Immature natural killer cell (primary cell): Measurements from ENCODE around the gene MARCHF5. TPM values are rescaled to one million over a fixed set of nuclear protein-coding genes. Genes with fewer than 3 reads are reported as not detected.
"Not testable (repeated sequence)": the region's sequence is repeated elsewhere in the genome, so short reads cannot be mapped to it uniquely, and the experiment has no call there.

ENCODE experiments used
- DNase-seq, 3 donors: peaks; one replicate each; pipeline ENCODE4 v3.0.0; 2022; ENCODE audit warnings: mixed read lengths in 1 of 3
- H3K27ac Mint-ChIP-seq, 6 donors: one replicate each; pipeline ENCODE4 v1.8.0; 2020; ENCODE audit warnings: mixed read lengths in 6 of 6, mild to moderate bottlenecking in 5 of 6, inconsistent platforms in 4 of 6, moderate library complexity in 3 of 6
- H3K27me3 Mint-ChIP-seq, 3 donors: one replicate each; pipeline ENCODE4 v1.8.0; 2020 to 2021; ENCODE audit warnings: low read depth in 3 of 3, mild to moderate bottlenecking in 3 of 3, mixed read lengths in 3 of 3, moderate library complexity in 3 of 3, inconsistent platforms in 1 of 3
- H3K36me3 Mint-ChIP-seq, 3 donors: one replicate each; pipeline ENCODE4 v1.8.0; 2020; ENCODE audit warnings: mixed read lengths in 3 of 3, inconsistent platforms in 2 of 3, mild to moderate bottlenecking in 2 of 3
- H3K4me1 Mint-ChIP-seq, 2 donors: one replicate each; pipeline ENCODE4 v1.8.0; 2020; ENCODE audit warnings: inconsistent platforms in 2 of 2, mild to moderate bottlenecking in 2 of 2, mixed read lengths in 2 of 2, moderate library complexity in 1 of 2
- H3K4me3 Mint-ChIP-seq, 5 donors: one replicate each; pipeline ENCODE4 v1.8.0; 2020; ENCODE audit warnings: mild to moderate bottlenecking in 5 of 5, mixed read lengths in 5 of 5, inconsistent platforms in 3 of 5, moderate library complexity in 3 of 5
- H3K9me3 Mint-ChIP-seq, 6 donors: one replicate each; pipeline ENCODE4 v1.8.0; 2020; ENCODE audit warnings: mild to moderate bottlenecking in 6 of 6, mixed read lengths in 6 of 6, inconsistent platforms in 4 of 6, moderate library complexity in 3 of 6
- polyA plus RNA-seq, 3 donors: library from polyadenylated mRNA; unstranded; fragments of 300-500 nt; fragmentation: Illumina TruSeq; gene quantifications; one replicate each; pipeline ENCODE4 v1.2.3, GENCODE V29; 2021

Gene MARCHF5
- polyA plus RNA-seq, 3 donors from 2014 or later, result 15.0 to 32.4 (median 28.4) TPM

DNA sequence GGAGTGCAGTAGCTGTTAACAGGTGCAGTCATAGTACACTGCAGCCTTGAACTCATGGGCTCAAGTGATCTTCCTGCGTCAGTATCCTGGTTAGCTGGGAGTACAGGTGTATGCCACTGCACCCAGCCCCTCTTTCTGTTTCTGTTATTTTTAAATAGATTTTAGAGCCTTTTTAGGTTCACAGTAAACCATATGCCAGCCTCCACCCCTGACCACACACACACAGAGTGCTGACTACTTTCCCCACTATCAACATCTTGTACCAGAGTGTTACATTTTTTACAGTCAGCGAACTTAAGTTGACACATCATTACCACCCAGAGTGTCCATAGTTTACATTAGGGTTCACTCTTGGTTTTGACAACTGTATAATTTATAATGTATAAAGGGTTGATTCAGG lies 32.1 kb downstream of the MARCHF5 start:
- Mint-ChIP-seq H3K27ac (peak overlapping the region; percentile 18 to 62 (median 36)), H3K36me3 (peaks cover 0 to 7% (median 0%) of the 10 kb centered on the region in 3 donors), H3K4me3 (peak overlapping the region; percentile 7 to 62 (median 32)), H3K4me1 (peaks cover 41 to 68% of the 10 kb centered on the region in 2 donors), H3K27me3 (no peaks in the 10 kb centered on the region), H3K9me3 (no peaks in the 10 kb centered on the region)
- peak; percentile 11 to 39 (median 33) for DNase-seq

DNA sequence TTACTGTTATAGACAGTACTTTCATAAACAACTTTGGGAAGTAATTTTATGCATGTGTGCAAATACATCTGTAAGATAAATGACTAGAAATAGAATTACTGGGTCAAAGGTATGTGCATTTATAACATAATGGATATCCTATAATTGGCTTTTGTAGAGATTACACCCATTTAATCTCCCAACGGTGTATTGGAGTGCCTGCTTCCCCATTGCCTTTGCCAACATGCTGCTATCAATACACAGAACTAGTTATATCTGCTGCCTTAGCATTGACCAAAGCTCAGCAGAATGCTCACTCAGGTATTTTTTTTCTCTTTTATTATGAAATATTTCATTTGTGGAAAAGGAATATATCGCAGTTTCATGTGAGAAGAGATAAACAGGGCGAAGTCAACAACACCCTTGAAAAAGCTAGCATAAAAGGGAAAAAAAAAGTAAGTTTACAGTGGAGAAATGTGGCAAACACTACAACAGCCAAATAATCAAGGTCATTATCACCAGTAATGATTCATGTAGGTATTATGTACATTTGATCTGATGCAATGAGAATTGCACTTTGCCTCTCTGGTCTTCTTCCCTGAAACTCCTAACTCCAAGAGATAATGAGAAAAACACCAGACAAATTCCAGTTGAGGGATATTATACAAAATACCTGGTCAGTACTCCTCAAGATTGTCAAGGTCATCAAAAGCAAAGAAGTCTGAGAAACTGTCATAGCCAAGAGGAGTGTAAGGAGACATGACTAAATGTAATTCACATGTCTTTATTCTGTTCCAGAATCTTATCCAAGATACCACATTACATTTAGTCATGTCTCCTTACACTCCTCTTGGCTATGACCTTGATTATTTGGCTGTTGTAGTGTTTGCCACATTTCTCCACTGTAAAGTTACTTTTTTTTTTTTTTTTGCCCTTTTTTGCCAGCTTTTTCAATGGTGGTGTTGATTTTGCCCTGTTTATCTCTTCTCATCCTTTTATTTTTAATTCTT lies 36.8 kb downstream of the MARCHF5 start:
- Mint-ChIP-seq H3K27ac (no peak overlapping the region), H3K9me3 (no peaks in the 10 kb centered on the region), H3K36me3 (no peaks in the 10 kb centered on the region), H3K4me1 (peaks cover 42 to 69% of the 10 kb centered on the region in 2 donors), H3K4me3 (no peak overlapping the region), H3K27me3 (no peaks in the 10 kb centered on the region)
- DNase-seq, result no peak

DNA sequence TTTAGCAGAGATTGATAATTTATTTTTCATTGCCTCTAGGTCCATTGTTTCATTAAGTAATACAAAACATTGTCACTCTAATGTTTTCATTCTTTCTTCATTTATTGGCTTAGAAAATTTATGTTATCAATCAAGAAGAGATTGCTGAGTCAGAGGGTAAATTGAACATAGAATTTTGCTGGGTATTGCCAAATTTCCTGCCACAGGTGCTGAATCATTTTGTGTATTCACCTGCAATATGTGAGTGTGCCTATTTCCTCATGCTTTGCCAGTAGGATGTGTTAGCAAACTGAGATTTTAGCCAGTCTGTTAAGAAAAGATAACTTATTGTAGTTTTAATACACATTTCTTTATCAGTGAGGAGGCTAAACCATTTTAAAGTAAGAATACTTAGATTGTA lies 38.0 kb downstream of the MARCHF5 start:
- Mint-ChIP-seq H3K36me3 (no peaks in the 10 kb centered on the region), H3K4me3 (no peak overlapping the region), H3K4me1 (peaks cover 30 to 57% of the 10 kb centered on the region in 2 donors), H3K9me3 (no peaks in the 10 kb centered on the region), H3K27me3 (no peaks in the 10 kb centered on the region), H3K27ac (no peak overlapping the region)
- no peak for DNase-seq

DNA sequence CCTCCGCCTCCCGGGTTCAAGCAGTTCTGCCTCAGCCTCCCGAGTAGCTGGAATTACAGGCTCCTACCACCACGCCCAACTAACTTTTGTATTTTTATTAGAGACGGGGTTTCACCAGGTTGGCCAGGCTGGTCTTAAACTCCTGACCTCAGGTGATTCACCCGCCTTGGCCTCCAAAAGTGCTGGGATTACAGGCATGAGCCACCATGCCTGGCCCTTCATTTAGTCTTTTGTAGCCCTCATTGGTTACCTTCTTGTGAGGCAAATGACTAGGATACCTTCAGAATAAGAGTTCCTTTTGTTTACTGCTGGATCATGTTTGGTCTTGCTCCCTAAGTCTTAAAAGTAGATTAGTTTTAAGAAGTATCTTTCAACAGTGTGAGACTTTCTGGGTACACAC lies 39.0 kb downstream of the MARCHF5 start:
- H3K4me1 Mint-ChIP-seq, result peaks cover 28 to 48% of the 10 kb centered on the region in 2 donors
- not testable (repeated sequence) for H3K27me3 Mint-ChIP-seq, DNase-seq, H3K4me3 Mint-ChIP-seq, H3K9me3 Mint-ChIP-seq, H3K36me3 Mint-ChIP-seq
- H3K27ac Mint-ChIP-seq, result peak overlapping the region in 1 of 6 donors; percentile 12

DNA sequence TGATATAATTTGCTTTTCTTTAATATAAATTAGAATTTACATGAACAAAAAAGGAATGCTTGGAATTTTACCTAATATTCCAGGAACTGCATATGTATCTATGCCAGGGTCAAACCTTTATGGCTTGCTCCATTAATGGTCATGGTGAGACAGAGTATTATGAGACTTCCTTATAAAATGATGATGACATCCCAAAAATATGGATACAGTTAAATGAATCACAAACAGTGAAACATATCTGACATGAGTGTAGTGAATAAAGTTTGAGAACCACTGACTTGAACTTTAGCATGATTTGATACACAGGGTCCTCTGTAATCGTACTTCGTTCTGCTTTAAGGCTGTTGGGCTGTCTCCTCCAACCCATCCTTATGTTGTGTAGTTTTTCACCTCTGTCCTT lies 51.8 kb downstream of the MARCHF5 start:
- Mint-ChIP-seq H3K9me3 (no peaks in the 10 kb centered on the region), H3K27me3 (no peaks in the 10 kb centered on the region), H3K4me3 (no peak overlapping the region), H3K4me1 (peaks cover 1 to 10% of the 10 kb centered on the region in 2 donors), H3K27ac (peak overlapping the region in 1 of 6 donors; percentile 0), H3K36me3 (peaks cover 4 to 19% (median 13%) of the 10 kb centered on the region in 3 donors)
- no peak for DNase-seq

DNA sequence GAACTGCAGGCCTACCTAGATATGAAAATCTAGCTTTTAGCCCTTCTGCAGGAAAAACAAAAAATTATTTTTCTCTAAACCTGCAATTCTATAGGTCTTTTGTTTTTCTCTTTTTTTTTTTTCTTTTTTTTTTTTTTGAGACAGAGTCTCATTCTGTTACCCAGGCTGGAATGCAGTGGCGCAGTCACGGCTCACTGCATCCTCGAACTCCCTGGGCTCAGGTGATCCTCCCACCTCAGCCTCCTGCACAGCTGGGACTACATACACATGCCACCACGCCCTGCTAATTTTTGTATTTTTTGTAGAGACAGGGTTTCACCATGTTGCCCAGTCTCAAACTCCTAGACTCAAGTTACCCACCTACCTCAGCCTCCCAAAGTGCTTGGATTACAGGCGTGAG lies 54.6 kb downstream of the MARCHF5 start:
- H3K9me3 Mint-ChIP-seq, H3K4me3 Mint-ChIP-seq, DNase-seq, H3K27me3 Mint-ChIP-seq, H3K27ac Mint-ChIP-seq: not testable (repeated sequence)
- H3K36me3 Mint-ChIP-seq, result peaks cover 4 to 32% (median 13%) of the 10 kb centered on the region in 3 donors
- H3K4me1 Mint-ChIP-seq, result peaks cover 1 to 10% of the 10 kb centered on the region in 2 donors

DNA sequence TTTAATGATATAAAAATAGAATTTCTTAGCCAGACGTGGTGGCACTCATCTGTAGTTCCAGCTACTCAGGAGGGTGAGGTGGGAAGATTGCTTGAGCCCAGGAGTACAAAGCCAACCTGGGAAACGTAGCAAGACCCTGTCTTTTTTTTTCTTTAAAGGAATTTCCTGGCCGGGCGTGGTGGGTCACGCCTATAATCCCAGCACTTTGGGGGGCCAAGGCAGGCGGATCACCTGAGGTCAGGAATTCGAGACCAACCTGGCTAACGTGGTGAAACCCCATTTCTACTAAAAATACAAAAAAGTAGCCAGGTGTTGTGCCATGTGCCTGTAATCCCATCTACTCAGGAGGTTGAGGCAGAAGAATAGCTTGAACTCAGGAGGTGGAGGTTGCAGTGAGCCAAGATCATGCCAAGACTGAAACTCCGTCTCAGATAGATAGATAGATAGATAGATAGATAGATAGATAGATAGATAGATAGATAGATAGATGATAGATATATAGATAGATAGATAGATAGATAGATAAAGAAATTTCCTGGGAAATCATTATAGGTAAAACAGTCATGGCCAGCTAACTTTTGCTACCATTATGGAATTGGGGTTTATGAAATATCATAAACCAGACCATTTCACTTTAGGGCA lies 56.2 kb downstream of the MARCHF5 start:
- peaks cover 4 to 30% (median 10%) of the 10 kb centered on the region in 3 donors for H3K36me3 Mint-ChIP-seq
- not testable (repeated sequence) for H3K9me3 Mint-ChIP-seq, H3K27ac Mint-ChIP-seq, H3K27me3 Mint-ChIP-seq, H3K4me1 Mint-ChIP-seq, DNase-seq, H3K4me3 Mint-ChIP-seq

DNA sequence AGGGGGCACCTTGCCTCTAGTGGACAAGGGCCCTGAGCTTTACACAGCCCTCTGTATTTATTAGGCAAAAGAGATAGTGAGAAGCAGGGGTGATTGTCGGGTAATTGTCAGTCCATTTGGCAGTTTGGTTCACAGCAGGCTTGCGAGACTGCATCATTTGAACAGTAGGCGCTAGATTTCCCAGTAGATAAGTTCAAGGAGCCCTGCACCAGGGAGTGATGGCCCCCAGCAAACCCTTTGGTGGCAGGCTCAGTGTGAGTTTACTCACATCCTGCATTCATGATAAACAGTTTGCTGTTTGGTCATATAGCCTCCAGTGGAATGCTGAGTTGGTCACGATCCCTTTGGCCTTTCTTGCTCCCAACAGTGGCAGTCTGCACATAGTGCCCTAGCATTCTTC lies 59.4 kb downstream of the MARCHF5 start:
- H3K27ac Mint-ChIP-seq, result peak overlapping the region in 2 of 6 donors; percentile 5 to 20
- H3K36me3 Mint-ChIP-seq, result peaks cover 0 to 17% (median 4%) of the 10 kb centered on the region in 3 donors
- DNase-seq, result no peak
- H3K9me3 Mint-ChIP-seq, result no peaks in the 10 kb centered on the region
- no peak overlapping the region for H3K4me3 Mint-ChIP-seq
- no peaks in the 10 kb centered on the region for H3K27me3 Mint-ChIP-seq
- no peaks in the 10 kb centered on the region for H3K4me1 Mint-ChIP-seq

DNA sequence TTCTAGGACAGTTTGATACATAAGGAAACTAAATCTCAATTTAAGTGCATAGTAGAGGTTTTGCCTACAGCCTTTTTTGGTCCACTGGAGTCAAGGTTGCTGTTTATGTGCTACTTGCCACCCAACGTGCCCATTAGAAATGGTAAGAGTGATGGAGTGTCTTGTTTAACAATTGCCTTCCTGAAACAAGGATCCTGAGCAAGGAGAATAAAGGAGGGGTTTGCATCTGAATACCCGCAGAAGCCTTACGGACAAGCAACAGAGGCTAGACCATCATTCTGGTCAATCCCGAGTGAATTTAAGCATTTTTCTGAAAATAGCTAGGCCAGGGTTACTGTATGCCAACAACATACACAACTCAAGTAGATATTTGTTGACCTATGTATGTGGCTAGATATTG lies 63.6 kb downstream of the MARCHF5 start:
- no peak for DNase-seq
- peaks cover 0 to 12% (median 0%) of the 10 kb centered on the region in 3 donors for H3K36me3 Mint-ChIP-seq
- peak overlapping the region in 2 of 6 donors; percentile 57 to 62 for H3K27ac Mint-ChIP-seq
- H3K27me3 Mint-ChIP-seq, result peaks cover 0 to 2% (median 0%) of the 10 kb centered on the region in 3 donors
- H3K4me1 Mint-ChIP-seq, result no peaks in the 10 kb centered on the region
- H3K4me3 Mint-ChIP-seq, result no peak overlapping the region
- no peaks in the 10 kb centered on the region for H3K9me3 Mint-ChIP-seq

DNA sequence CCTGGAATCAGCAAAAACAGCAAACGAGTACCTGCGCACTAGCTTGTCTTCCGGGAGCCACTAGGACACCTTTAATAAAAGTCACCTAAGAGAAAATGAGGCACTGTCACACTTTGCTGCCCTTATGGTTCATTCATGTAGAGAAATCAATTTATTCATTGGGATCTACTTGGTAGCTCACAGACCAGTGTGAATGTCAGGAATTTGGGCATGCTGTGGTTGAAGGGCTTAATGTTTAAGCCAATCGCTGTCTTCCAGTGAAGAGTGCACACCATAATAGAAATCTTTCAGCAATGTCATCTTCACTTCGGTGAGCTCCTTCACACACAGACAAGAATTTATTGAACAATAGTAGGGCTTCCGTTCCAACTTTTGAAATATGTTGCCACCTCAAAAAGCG lies 65.1 kb downstream of the MARCHF5 start:
- H3K27ac Mint-ChIP-seq, result no peak overlapping the region
- H3K27me3 Mint-ChIP-seq, result peaks cover 2 to 4% (median 2%) of the 10 kb centered on the region in 3 donors
- H3K4me3 Mint-ChIP-seq, result no peak overlapping the region
- DNase-seq, result no peak
- H3K9me3 Mint-ChIP-seq, result no peaks in the 10 kb centered on the region
- peaks cover 0 to 3% (median 0%) of the 10 kb centered on the region in 3 donors for H3K36me3 Mint-ChIP-seq
- no peaks in the 10 kb centered on the region for H3K4me1 Mint-ChIP-seq

DNA sequence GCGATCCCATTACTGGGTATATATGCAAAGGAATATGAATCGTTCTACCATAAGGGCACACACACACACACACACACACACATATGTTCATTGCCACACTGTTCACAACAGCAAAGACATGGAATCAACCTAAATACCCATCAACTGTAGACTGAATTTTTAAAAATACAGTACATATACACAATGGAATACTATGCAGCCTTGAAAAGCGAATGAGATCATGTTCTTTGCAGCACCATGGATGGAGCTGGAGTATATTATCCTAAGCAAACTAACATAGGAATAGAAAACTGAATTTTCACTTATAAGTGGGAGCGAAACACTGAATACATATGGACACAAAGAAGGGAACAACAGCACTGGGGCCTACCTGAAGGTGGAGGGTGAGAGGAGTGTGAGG lies 72.5 kb downstream of the MARCHF5 start:
- Mint-ChIP-seq H3K27ac (no peak overlapping the region), H3K36me3 (no peaks in the 10 kb centered on the region)

DNA sequence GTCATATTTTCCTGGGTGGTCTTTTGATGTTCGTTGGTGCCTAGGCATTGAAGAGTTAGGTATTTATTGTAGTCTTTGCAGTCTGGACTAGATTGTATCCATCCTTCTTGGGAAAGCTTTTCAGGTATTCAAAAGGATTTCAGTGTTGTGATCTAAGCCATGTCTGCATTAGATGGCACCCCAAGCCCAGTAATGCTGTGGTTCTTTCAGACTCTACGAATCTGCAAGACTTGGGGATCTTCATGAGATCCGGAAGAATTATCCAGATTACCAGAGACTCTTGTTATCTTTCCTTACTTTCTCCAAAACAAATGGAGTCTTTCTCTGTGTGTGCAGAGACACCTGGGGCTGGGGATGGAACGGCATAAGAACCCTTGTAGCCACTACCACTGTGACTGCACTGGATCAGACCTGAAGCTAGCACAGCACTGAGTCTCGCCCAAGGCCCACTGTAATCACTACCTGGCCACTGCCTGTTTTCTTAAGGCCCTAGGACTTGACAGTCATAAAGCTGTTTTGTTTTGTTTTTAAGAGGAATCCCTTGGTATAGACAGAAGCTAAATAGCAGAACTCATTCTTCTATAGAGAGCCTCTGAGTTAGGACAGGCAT lies 75.5 kb downstream of the MARCHF5 start:
- peaks cover 2 to 17% (median 3%) of the 10 kb centered on the region in 3 donors for H3K27me3 Mint-ChIP-seq
- no peaks in the 10 kb centered on the region for H3K9me3 Mint-ChIP-seq
- H3K36me3 Mint-ChIP-seq, result no peaks in the 10 kb centered on the region
- H3K4me1 Mint-ChIP-seq, result no peaks in the 10 kb centered on the region
- H3K27ac Mint-ChIP-seq, result no peak overlapping the region
- DNase-seq, result no peak
- H3K4me3 Mint-ChIP-seq, result no peak overlapping the region

More for the DNA sequence above, 72.5 kb downstream of the MARCHF5 start:
- Mint-ChIP-seq H3K27me3 (peaks cover 2 to 22% (median 2%) of the 10 kb centered on the region in 3 donors), H3K4me1 (no peaks in the 10 kb centered on the region), H3K9me3 (no peaks in the 10 kb centered on the region), H3K4me3 (no peak overlapping the region)
- DNase-seq, result no peak

DNA sequence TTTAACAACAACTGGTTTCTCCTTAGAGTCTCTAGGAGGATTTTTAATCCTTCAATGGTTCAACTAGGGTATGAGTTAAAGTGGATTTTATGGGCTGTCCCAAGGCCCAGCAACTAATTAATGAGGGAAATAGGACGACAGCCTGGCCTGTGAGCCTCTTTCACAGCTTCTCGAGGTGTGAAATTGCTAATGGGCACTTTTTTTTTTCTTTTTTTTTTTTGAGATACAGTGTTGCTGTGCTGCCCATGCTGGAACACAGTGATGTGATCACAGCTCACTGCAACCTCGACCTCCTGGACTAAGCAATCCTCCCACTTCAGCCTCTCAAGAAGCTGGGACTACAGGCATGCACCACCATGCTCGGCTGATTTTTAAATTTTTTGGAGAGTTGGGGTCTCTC lies 87.0 kb downstream of the MARCHF5 start:
- Mint-ChIP-seq H3K36me3 (no peaks in the 10 kb centered on the region), H3K4me1 (no peaks in the 10 kb centered on the region), H3K9me3 (no peaks in the 10 kb centered on the region), H3K4me3 (no peak overlapping the region), H3K27ac (no peak overlapping the region), H3K27me3 (peaks cover 2 to 8% (median 3%) of the 10 kb centered on the region in 3 donors)
- no peak for DNase-seq

DNA sequence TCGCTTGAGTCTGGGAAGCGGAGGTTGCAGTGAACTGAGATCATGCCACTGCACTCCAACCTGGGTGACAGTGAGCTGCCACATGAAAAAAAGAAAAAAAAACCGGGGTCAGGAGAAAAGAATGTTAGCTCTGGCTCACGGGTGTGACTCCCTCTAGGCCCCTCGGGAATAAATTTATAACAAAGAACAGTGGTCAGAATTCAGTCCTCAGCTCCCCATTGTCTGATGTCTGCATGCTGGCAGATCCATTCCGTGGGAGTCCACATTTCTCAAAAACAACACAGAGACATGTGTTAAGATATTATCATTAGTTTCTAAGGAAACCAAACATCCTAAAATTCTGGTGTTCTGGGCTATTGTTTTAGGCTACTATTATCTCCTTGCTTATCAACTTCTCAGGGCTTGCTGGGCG lies 90.6 kb downstream of the MARCHF5 start:
- no peaks in the 10 kb centered on the region for H3K9me3 Mint-ChIP-seq
- DNase-seq, result no peak
- peaks cover 2 to 6% (median 6%) of the 10 kb centered on the region in 3 donors for H3K27me3 Mint-ChIP-seq
- H3K27ac Mint-ChIP-seq, result no peak overlapping the region
- H3K4me1 Mint-ChIP-seq, result no peaks in the 10 kb centered on the region
- H3K4me3 Mint-ChIP-seq, result no peak overlapping the region
- H3K36me3 Mint-ChIP-seq, result no peaks in the 10 kb centered on the region
